NCI-H2227 (cell line): Measurements from ENCODE around the gene WDR26.

Experiments
- DNase-seq: peaks from one replicate; lab custom pipeline; 2025; ENCODE audit not compliant: unreplicated experiment; lab: John Stamatoyannopoulos, UW

Gene WDR26

DNA sequence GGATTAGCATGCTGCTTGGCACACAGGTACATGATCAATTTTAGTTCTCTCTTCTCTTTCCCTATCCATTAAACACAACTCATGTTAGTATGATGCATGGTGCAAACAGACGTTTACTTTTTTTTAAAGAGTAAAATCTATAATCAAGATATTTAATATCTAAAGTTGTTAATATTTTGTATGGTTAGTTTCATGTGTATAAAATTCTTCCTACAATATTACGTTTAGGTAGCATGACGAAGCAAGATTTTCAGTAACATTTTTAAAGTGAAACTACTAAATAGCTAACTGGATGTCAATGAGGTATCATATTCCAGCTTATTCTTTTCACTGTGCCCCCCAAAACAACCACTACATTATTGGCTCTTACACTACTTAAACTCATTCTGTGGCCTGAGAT is 41.3 kb downstream of the WDR26 start:
- no peak for DNase-seq

DNA sequence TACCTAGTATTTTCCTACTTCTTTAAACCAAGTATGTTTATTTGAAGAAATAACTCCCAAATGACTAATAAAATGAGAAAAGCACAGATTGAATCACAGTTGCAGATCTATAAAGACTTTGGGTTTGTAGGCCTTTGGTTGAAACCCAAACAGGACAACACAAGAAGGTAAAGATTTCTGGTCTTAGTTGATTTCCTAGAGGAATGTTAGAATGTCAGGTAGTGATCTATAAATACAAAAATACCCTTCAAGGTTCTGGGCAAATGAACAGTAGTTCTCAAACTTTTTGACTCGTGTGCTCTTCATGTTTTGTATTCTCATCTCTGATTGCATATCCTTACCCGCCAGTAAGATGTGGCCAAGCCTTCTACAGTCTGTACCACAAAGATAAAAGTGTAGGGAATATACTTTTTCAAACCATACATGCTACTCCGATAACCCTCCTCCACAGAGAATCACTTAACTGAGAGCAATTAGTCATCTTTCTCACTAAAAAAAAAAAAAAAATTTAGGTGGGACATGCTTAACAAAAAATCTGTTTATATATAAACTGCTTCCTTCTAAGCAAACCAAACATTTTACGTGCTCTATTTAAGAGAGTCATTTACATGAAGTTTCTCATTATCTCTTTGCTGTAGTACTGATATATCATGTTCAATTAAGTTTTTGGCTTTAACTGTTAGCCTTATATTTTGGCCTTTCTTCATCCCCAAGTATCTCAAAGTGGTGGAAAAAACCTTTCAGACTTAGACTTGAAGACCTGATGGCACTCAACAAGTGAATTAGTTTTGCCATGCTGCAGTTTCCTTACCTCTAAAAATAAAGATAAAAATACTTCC is 42.0 kb downstream of the WDR26 start:
- DNase-seq: no peak

DNA sequence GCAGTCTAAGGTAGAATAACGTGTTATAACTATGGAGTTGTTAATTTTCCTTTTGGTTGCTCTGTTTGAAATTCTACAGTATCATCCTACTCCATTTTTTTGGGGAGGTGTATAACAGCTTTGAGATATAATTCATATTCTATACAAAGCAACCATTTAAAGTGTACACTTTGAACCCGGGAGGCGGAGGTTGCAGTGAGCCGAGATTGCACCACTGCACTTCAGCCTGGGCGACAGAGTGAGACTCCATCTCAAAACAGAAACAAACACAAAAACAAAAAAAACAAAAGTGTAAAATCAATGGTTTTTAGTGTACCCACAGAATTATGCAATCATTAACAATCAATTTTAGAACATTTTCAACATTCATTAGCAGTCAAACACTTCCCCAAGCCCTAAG is 44.1 kb downstream of the WDR26 start:
- no peak for DNase-seq

DNA sequence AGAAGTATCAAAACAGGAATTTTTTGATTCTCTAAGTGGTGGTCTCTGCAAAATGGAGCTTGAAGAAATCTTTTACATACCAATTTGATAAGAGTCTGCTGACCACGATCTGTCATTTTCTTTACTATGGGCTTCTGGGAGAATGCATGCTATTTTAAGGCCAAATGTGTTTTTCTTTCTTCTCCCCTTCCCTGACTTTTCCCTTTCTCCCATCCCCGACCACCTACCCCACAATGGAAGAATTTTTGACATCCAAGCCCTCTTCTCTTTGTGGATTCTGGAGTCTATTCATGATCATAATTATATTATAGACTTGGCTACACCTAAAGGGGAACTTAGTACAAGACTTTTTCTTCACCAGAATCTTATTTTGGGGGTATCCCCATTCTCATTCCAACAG is 46.7 kb downstream of the WDR26 start:
- no peak for DNase-seq

DNA sequence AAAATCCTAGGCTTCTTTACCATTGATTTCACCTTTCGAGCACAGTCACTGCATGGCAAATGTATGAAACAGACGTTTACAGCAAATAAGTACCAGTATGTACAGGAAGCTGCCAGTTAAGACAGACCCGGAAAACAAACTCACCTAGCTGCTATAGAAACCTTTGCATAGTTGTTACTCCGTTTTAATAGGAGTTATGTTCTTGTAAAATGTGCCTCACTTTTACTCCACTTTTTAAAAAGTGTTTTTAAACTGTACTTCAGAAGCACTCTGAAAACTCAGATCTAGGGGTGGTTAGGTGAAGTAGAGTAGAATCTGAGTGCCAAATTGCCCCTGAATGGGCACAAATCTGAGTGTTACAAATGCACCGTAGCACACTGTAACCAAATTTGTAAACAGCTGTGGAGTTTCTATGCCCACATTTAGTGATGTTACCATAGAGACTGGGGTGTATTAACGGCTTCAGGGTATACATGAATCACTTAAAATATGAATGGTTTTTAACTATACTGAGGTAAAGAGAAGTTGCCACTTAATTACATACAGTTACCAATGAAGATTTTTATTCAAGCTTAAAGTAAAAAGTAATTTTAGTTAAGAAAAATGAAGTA is 47.2 kb downstream of the WDR26 start:
- DNase-seq: no peak

DNA sequence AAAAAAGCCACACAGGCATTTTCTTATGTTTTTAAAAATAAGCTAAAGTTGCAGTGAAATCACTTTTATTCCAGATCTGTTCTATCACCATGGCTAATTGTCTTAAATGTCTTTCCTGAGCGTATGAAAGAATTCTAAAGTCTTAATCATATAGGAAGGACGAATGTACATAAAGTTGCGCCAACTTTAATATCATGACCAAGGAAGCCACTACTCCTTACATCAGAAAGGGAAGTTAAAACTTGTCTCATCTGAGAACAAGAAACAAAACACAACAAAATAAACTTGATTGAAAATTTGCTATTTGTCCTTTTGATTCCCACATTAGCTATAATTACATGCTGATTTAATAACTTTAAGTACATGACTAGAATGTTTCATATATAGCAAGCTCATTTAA is 51.4 kb downstream of the WDR26 start:
- no peak for DNase-seq

DNA sequence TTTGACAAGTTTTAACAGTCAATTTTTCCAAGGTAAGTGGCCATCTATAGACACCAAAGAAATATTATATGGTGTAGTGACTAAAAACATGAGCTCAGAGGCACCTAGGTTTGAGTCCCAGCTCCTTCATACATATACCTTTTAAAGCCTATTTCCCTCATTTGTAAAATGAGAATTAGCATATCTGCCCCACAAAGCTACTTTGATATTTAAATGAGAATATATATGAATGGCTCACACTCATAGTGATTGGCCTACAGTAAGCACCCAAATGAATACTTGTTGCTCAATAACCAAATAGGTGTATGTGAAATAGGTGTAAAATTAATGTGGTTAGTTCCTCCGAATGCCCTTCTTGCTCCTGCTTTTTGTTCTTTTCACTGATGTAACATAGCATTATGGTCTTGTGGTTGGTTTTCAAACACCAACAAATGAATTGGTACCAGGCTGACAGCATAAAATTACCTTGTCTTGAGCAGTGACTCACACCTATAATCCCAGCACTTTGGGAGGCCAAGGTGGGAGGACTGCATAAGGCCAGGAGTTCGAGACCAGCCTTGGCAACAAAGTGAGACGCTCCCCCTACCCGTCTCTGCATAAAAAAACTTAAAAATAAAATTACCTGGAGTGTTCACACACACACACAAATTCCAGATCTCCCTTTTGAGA is 52.6 kb downstream of the WDR26 start:
- no peak for DNase-seq

DNA sequence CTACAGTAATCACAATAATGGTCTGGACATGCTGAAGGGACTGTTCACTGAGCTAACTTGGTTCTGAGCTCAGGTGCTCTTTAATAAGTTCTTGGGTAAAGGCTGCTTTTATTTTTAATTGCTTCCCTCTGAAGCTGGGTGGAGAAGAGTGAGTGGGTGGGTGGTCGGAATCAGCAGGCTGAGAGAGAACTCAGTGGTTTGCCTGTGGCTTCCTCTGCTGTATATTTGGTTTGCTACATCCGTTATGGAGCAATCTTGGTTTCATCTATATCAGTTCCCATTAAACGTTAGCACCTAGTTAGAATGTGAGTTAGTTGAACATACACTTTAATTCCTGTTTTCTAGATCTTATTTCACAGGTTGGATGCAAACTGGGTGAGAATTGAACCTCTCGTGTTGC is 54.6 kb downstream of the WDR26 start:
- no peak for DNase-seq

DNA sequence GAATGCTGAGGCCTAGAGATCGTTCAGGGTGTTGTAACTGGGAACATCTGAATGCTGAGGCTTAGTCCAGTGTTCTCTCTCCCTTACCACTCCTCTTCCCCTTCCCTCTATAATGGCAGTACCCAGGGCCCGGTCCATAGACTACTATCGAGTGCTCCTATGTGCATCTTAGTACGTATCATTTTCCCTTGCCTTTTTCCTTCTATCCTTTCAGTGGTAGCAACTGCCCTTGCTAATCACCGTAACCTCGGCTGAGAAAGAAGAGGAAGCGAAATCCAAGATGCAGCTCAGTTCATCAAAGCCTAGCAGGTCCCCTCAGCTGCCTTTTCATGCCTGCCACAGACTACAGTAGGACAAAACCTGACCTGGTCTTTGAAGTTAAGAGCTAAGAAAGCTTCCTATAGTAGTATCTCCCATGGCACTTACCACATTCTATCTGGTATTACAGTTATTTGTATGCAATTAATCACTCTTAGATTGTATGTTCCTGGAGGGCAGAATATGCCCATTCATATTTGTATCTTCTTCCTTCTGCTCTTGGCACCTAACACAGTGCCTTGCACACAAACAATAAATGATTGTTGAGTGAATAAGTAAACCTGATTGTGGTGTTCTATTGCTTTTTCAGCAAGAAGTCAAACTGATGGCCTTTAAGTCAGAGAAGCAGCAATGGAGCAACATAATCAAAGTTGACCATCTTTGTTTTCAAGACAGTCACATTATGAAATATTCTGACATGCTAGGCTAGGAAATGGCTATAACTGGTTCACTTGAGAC is 55.6 kb downstream of the WDR26 start:
- DNase-seq: no peak

DNA sequence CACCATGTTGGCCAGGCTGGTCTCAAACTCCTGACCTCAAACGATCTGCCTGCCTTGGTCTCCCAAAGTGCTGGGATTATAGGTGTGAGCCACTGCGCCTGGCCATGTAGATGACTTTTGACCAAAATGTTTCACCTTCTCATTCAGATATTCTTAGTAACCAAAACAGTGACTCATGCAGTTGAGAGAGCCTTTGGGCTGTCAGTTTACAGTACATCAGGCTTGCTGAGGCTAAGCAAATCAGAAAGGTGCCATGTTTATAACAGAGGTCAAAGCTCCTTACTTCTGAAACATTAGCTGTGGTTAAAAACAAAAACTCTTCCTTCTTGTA is 57.0 kb downstream of the WDR26 start:
- no peak for DNase-seq

DNA sequence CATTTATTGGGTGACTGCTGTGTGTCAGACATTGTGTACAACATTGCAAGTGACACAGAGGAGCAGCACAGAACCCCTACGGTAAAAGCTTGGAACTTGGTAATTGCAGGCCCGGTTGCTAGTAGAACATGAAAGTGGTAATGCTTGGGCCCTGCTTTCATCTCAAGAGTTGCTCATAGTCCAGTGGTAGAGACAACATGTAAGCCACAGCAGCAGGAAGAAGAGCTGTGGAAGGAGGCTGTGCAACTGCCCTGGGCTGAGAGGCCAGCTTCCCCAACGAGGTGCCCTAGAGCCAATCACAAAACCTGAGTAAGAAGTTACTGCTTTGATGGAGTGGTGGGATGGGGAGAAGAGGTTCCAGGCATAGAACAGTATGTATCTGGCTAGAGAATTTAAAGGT is 59.5 kb downstream of the WDR26 start:
- DNase-seq: no peak

DNA sequence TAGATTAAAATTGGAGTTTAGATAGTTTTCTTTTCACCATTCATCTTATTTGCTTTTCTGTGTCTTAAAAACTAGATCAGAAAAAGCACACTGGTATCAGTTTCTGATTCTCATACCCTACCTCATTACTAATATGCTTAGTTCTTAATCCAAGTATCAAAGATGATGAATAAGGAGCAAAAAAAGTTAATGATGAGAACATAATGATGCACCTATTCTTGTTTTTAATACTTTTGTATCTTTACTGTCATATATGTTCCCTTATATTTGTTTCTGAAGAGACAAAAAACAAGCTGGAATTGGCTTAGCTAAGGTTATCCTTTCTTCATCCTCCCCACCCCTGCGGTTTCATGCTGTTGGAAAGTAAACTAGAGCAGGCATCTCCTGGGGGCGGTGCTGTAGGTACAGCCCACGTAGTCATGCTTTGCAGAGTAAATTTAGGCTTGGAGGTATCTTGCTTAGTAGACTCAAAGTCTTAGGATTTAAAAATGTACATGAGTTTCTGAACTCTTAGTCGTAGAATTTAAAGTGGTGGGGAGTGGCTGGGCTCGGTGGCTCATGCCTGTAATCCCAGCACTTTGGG is 61.5 kb downstream of the WDR26 start:
- no peak for DNase-seq

DNA sequence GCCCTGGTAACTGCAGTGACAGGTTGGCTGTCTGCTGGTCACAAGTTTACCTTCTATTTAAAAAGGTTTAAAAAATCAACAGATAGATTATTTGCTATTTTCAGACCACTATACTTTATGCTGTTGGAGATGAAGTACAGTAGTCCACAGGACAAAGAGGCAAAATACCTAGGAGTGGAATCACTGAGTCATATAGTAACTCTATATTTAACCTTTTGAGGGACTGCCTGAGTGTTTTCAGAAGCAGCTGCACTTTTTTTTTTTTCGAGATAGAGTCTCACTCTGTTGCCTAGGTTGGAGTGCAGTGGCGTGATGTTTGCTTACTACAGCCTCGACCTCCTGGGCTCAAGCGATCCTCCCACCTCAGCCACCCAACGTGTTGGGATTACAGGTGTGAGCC is 66.2 kb downstream of the WDR26 start:
- DNase-seq: no peak

DNA sequence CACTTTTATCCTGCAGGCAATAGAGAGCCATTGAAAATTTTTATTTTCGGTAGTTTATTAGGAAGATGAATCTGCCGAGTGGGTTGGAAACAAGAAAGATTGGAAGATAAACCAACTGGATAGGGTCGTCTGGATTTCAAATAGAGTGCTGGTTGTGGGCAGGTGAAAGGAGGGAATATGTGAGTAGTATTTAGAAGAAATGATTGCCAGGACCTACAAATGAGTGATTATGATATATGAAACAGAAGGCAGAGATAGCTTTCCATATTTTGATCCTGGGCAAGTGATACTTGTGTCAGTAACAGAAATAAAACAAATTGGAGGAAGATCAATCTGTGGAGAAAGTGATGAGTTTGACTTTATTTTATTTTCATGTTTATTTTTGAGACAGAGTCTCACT is 75.4 kb downstream of the WDR26 start:
- no peak for DNase-seq

DNA sequence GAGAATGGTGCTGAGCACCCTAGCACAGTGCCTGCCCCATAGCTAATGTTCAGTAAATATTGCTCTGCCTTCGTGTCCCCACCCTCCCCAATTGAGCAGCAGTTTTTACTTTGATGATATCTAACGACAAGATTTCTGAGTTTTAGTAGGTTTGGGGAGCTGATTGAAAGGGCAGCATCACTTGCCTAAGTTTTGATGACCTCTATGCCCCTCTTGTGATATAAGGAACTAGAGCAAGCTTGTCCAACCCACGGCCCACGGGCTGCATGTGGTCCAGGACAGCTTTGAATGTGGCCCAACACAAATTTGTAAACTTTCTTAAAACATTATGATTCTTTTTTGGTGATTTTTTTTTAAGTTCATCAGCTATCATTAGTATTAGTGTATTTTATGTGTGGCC is 76.4 kb downstream of the WDR26 start:
- DNase-seq: no peak

DNA sequence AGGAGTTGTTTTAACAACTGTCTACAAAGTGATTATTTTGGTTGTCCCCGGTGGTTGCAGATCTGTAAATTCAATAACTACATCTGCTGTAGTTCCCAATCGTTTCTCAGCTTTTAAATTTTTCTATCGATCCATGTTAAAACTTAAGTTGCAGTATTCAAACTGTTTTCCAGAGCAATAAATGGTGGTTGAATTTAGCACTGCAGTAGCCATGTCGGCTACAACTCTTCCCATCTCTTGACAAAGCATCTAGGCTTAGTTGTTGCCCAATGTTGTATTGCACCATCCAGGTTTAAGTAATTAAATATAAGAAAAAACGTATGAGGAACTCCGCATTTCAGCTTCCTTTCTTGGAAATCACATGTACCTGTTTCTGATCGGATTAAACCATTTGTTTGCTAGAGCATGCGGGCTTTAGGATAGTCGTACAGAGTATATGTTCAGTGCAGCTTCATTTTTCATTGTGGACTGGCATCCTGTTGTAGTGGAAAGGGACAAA is 76.9 kb downstream of the WDR26 start:
- peak; percentile 17 for DNase-seq

DNA sequence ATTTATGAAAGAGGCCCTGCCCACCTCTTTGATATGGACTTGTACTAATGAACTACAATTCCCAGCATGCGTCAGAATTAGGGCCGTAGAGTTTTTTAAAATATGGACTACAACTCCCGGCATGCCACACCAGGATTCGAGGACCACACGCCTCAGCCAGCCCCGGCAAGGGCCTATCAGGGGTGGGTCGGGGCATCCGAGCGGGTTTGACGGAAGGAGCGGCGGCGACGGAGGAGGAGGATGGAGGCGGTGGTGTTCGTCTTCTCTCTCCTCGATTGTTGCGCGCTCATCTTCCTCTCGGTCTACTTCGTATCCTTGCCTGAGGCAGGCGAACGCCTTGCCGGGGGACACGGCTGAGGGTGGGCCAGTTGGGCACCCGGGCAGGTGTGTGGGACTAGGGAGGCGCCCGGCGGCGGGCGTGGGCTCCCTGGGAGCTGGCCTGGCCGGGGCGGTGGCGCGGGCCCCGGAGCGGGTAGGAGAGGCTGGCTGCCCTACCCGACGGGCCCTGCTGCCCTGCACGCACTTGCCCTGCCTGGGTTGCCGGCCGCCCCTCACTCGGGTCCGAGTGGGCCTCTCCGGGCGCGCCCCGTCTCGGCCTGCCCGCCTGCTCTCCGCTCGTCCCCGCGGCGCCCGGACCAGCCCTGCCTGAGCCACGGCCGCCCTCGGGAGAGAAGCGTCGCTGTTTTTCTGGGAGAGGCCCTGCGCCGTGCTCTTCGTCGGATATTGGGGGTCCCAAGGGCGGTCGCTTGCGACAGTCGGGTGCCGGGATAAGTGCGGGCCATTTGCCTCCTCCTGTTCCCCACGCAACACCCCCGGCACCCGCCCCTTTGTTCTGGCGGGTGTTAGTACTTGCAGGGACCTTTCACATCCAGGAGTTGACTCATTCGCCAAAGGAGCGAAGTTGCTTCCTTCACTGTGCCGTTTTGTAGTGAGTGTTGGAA is 77.6 kb downstream of the WDR26 start, which contains the start of gene CNIH4:
Gene CNIH4, plus strand, starts transcription at position 195 of the 941 bp plus-strand sequence. Its CDS starts 46 bp downstream, at position 241.
- DNase-seq: peak; percentile 96

DNA sequence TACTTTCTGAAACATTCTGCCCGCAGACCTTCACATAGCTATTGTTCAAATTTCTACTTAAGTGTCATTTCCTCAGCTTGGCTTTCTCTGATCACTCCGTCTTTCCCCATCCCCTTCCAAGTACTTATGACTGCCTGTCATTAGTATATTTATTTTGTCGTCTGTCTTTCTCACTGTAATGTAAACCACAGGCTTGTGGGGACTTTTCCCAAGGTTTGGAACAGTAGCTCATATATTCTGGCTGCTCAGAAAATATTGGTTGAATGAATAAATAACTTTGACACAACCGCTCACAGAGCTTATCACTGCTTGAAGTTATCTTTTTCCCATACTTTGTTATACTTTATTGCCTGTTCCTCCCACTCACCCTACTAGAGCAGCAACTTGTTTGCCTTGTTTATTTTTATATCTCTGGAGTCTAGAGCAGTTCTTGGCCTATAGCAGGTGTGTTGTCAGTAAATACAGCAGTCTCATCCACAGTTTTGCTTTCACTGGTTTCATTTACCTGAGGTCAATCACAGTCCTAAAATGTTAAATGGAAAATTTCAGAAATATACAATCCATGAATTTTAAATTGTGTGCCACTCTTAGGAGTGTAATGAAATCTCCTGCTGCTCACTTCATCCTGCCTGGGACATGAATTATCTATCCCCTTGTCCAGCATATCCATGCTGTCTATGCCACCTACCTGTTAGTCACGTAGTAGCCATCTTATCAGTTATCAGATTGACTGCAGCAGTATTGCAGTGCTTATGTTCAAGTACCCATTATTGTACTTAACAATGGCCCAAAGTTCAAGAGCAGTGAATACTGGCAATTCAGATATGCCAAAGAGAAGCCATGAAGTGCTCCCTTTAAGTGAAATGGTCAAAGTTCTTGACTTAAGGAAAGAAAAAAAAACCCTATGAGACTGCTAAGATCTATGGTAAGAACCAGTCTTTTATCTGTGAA is 80.3 kb downstream of the WDR26 start:
- no peak for DNase-seq
